HG03575 (cell line): ENCODE data around the gene PSMA2.

Experiments
- ATAC-seq: cut with Tn5 transposase; IDR thresholded peaks from one replicate; pipeline ENCODE4 v1.9.1; 2021; ENCODE audit not compliant: unreplicated experiment, insufficient number of reproducible peaks, low FRiP score; ENCODE audit errors: extremely low read depth

PSMA2 gene

GRCh38 chr7:42931834-42932651 lies at the start of gene PSMA2, which contains the start of gene MRPL32:
PSMA2 (minus strand) TSS chr7:42932174; CDS start chr7:42932158, 16 bp downstream.
MRPL32 (plus strand) TSS chr7:42932376; CDS start chr7:42932387, 11 bp downstream.
- ATAC-seq: peak; percentile 98

DNA sequence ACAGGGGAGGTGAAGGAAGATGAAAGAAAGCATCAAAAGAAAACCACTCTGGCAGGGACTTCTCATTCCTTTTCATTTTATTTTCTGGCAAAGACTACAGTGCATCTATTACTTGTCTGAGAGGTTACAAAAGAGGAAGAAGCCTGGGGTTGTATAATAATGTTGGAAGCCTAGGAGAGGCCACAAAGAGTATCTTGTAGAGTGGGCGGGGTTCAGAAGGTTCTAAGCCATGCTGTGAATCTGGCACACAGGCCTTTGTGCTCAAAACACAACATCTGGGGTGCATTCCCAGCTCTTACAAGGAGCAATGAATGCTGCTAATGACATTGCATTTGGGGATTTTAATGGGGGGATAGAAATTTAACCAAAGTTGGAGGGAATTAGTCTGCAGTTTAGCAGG lies 49.6 kb upstream of the PSMA2 start:
- ATAC-seq: no peak

- no peak for ATAC-seq
Measured at GRCh38 chr7:42980514-42980913, 48.5 kb upstream of the PSMA2 start.

DNA sequence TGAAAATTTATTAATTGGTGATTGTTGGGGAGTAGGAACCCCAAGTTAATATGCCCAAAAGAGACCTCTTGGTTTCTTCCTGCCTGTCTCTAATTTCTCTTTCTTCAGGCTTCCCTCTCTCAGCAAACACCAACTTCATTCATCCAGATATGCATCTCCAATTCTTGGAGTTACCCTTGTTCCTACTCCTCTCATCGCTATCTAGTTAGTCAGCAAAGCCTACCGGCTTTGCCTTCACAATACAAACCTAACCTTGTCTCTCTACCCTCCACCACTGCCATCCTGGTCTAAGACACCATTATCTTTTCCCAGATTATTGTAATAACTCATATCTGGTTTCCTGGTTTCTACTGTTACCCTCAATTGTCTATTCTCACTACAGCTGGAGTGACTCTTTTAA lies 48.1 kb upstream of the PSMA2 start:
- no peak for ATAC-seq

GRCh38 chr7:42978496-42978895 lies 46.5 kb upstream of the PSMA2 start:
- no peak for ATAC-seq

DNA sequence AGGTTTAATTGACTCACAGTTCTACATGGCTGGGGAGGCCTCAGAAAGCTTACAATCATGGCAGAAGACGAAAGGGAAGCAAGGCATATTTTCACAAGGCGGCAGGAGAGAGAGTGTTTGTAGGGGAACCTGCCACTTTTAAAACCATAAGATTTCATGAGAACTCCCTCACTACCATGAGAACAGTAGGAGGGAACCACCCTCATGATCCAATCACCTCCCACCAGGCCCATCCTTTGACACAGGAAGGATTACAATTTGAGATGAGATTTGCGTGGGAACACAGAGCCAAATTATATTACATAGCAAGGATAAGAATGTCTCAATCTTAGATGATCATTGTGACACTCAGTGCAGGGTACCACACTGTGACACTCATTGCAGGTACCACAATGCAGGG lies 44.4 kb upstream of the PSMA2 start:
- ATAC-seq: no peak

DNA sequence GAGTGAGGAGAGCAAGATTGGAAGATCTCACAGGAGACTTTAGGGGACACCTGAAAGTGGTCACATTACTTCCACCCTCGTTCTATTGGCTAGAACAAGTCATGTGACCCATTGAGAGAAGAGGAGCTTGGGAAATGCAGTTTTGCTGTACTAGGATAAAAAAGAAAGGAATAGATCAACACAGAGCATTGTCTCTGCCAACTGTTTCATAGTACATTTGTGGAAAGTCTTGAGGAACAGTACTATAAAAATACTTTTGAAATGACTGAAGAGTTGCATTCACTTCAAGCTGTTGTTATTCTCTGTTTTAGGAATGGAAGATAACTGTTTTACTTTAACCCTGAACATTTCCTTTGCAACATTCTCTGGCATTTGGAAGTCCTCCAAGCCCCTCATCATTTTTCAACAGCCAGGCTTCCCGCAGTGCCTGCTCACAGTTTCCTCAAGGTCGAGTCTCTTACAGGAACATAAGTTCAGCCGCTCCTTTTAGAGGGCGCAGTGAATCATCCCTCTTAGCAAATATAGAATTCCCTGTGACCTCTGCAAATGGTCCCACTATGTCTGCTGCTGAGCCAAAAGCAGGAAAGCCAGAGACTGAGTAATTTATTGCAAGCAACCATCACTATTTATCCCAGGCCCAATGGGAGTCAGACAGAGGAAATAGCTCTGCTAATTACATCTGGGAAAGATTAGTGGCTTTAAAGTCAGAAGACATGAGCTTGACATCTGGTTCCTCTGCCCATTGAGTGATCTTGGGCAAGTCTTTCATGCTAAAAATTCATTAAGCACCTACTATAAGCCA lies 40.9 kb upstream of the PSMA2 start:
- ATAC-seq: no peak

DNA sequence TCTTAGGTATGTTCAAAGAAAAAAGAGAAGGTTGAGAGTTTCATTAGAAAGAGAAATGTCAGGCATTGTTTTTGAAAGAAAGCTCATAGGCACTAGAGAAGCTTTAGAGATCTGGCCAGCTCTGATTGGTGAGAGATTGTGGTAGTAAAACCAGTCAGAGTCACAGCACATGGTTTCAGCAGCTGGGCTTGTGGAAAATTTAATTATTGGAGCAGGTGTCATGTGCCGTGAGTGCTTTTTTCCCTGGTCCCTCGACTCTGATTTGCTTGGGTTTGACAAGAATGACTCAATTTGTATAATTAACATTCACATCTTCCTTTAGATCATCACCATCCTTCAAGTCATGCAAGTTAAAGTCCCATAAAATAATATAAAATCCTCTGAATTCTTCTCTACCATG lies 35.4 kb upstream of the PSMA2 start:
- no peak for ATAC-seq

DNA sequence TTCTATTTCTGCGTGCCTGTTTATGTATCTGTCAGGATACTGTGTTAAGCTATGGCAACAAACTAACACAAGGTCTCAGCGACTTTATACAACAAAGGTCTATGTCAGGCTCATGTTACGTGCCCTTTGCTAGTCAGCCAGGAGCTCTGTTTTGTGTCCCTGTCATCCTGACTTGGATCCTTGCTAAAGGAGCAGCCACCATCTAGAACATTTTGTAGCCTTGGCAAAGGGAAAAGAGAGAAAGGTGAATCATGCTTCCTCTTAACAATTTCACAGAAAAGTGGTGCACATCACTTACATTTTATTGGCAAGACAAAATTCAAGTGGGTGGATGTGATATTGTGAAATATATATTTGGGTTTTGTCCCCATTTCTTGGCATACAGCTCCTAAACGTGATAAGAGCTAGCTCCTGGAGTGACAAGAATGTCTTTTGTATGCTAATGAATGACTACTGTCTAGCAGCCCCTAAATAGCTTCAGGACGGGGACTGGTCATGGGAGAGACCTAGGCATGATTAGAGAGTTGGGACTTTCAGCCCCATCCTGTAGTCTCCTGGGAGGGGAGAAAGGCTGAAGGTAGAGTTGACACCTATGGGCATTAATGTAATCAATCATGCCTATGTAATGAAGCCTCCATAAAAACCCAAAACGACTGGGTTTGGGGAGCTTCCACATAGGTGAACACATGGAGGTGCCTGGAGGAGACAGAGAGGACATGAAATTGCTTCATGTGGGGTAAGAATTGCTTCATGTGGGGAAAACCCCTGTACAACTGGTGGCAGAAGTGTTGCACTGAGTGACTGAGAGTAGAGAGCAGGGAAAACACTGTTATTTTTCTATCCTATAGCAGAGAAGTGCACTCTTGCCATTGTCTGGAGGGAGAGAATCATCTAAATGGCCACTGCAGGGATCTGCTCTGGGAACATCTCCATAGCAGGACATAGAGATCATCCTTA lies 33.2 kb upstream of the PSMA2 start:
- ATAC-seq: no peak

DNA sequence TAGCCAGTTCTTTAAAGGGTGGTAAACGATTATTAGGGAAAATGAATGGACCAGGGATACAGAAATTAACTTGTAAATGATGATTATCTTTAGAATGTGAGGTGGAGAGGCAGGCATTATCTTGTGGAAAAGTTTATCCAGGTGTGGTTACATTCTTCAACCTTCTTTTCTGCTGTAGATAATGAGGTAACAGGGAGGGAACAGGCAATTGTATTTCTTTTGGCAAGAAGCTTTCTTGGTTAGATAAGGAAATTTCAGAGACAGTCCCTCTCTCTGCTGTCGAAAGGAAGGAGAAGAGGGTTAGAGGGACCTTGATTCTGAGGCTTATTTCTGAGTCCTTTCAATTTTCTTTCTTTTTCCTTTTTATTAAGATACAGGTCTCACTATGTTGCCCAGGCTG lies 32.3 kb upstream of the PSMA2 start:
- ATAC-seq: no peak

DNA sequence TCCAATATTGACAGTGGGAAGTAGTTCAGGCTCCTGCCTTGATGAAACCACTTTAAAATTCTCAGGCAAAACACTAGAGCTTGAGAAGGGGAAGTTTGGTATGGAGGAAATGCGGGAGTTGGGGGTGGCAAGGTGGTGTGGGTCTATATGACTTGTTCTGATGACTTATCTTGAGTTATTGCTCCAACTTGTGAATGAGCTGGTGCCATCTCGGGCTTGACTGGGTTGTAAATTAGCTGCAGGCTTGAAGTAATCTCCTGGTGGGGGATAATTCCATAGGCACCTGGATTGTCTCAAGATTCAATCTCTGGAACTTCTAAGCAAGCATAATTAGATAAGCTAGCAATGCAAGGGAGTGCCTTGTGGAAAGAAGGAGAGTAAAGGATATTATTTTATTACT lies 29.2 kb upstream of the PSMA2 start:
- no peak for ATAC-seq

- ATAC-seq: no peak
Measured at GRCh38 chr7:42960762-42961161, 28.8 kb upstream of the PSMA2 start.

DNA sequence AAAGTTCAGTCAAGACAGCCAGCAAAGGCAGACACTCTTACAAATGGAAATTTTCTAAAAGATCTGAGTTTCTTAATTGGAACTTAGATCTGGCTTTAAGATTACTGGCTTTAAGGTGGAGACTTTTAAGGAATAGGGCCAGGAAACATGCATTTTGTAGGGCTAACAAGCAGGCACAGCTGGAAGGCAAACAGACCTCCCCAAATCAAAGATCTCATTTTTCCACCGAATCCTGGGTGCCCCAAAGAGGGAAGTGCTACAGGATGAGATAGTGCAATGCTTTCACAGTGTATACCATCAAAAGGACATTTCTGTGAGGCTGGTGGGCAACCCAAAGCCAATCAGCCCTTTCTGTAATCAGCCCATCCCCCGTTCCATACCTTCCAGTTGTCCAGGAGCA lies 27.6 kb upstream of the PSMA2 start:
- no peak for ATAC-seq

- ATAC-seq: no peak
Measured at GRCh38 chr7:42956062-42956461, 24.1 kb upstream of the PSMA2 start.

GRCh38 chr7:42953994-42954393 lies 22.0 kb upstream of the PSMA2 start:
- no peak for ATAC-seq

DNA sequence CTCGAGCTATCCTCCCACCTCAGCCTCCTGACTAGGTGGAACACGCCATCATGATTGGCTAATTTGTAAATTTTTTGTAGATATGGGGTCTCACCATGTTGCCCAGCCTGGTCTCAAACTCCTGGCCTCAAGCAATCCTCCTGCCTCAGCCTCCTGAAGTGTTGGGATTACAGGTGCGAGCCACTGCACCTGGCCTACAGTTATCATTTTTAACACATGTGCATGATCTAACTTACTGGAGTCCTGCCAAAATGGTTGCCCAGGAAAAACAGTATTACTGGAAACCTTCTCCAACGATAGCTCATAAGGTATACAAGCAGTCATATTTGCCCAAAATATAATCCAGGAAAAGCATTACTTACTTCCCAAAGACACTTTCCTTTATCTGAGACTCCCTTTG lies 20.4 kb upstream of the PSMA2 start:
- ATAC-seq: no peak

DNA sequence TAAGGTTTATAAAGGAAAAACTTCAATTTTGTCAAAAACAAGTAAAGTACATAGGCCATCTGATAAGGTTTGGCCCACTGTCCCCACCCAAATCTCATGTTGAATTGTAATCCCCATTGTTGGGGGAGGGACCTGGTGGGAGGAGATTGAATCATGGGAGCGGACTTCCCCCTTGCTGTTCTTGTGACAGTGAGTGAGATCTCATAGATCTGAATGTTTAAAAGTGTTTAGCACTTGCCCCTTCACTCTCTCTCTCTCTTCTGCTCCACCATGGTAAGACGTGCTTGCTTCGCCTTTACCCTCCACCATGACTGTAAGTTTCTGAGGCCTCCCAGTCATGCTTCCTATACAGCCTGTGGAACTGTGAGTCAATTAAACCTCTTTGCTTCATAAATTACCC lies 18.4 kb upstream of the PSMA2 start:
- no peak for ATAC-seq

- ATAC-seq: no peak
Measured at GRCh38 chr7:42947521-42947920, 15.5 kb upstream of the PSMA2 start.

GRCh38 chr7:42946627-42946950 lies 14.6 kb upstream of the PSMA2 start:
- no peak for ATAC-seq
